Neural cell (in vitro differentiated cells): ENCODE results near the gene TFDP1.

Experiments used
- EP300 ChIP-seq: fragments of 450-650 bp; conservative IDR thresholded peaks from 2 replicates; pipeline ENCODE4 v1.6.1; 2014; ENCODE audit warnings: antibody characterized with exemption, mild to moderate bottlenecking, moderate library complexity; ENCODE audit not compliant: poor library complexity, severe bottlenecking
- EZH2 ChIP-seq: fragments of 200-600, 300-800 bp; shearing (Covaris generic), sonication (generic); IDR thresholded peaks from 2 replicates; pipeline ENCODE4 v1.6.1; 2014; ENCODE audit warnings: antibody characterized with exemption, low read length, borderline replicate concordance, mild to moderate bottlenecking; ENCODE audit not compliant: insufficient read depth, poor library complexity, severe bottlenecking
- SMC3 ChIP-seq: fragments of 450-650 bp; conservative IDR thresholded peaks from 2 replicates; pipeline ENCODE4 v1.6.1; 2014; ENCODE audit warnings: antibody characterized with exemption, mild to moderate bottlenecking, moderate library complexity; ENCODE audit not compliant: poor library complexity
- TF ChIP-seq, protein P1 (sequence below): fragments of 450-650 bp; IDR thresholded peaks from 2 replicates; pipeline ENCODE4 v1.5.1; 2014; ENCODE audit warnings: antibody characterized with exemption, mild to moderate bottlenecking, moderate library complexity; ENCODE audit not compliant: poor library complexity, severe bottlenecking

DNA sequence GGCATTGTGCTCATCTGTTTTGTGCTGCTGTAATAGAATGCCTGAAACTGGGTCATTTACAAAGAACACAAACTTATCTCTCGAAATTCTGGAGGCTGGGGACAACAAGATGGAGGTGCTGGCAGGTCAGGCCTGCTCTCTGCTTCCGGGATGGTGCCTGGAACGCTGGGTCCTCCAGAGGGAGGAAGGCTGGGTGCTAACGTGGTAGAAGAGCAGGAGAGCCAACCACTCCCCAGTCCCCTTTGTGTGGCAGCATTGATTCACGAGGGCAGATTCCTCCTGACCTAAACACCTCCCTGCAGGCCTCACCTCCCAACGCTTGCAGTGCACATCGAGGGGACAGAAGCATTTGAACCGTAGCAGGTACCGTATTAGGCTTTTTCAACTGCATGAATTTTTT lies 34.1 kb upstream of the TFDP1 start:
- TF ChIP-seq EZH2 = no peak
- TF ChIP-seq, protein P1, sequence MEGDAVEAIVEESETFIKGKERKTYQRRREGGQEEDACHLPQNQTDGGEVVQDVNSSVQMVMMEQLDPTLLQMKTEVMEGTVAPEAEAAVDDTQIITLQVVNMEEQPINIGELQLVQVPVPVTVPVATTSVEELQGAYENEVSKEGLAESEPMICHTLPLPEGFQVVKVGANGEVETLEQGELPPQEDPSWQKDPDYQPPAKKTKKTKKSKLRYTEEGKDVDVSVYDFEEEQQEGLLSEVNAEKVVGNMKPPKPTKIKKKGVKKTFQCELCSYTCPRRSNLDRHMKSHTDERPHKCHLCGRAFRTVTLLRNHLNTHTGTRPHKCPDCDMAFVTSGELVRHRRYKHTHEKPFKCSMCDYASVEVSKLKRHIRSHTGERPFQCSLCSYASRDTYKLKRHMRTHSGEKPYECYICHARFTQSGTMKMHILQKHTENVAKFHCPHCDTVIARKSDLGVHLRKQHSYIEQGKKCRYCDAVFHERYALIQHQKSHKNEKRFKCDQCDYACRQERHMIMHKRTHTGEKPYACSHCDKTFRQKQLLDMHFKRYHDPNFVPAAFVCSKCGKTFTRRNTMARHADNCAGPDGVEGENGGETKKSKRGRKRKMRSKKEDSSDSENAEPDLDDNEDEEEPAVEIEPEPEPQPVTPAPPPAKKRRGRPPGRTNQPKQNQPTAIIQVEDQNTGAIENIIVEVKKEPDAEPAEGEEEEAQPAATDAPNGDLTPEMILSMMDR = no peak
- TF ChIP-seq SMC3 = no peak
- no peak for TF ChIP-seq EP300
